HuH-7.5 (cell line): Measurements from ENCODE around the gene IFI27L1.
A peak's percentile ranks its signal among the peaks of the same experiment; 100 is the strongest.

Experiments
- DNase-seq: peaks from one replicate; pipeline ENCODE4 v3.0.0; 2011; ENCODE audit warnings: low spot score

IFI27L1 gene

DNA sequence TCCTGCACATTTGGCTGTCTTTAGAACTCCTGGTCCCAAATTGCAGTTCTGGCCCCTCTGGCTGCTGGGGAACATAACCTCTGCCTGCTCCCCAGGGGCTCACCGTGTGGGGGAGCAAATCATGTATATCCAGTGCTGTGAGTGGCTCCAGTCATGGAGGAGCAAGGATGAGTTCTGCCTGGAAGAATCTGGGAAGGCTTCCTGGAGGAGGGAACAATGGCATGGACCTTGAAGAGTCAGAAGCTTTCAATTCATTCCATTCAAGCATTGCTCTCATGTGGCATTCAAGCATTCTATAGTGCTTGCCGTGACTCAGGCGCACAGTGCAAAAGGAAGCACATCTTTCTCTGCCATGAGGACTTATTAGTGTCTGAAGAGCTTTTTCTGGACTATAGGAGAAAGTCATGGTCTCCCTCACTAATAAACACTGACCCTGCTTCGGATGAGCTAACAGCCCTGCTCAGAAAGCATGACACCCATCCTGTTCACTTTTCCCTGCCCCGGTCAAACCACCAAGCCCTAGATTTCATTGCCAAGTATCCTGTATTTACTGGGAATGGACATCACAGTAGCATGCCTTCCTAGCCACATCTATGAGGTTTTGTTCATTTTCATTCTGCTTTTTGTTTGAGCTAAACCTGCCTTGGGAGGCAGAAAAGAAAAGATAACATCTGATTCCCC is 32.9 kb downstream of the IFI27L1 start:
- DNase-seq = no peak

DNA sequence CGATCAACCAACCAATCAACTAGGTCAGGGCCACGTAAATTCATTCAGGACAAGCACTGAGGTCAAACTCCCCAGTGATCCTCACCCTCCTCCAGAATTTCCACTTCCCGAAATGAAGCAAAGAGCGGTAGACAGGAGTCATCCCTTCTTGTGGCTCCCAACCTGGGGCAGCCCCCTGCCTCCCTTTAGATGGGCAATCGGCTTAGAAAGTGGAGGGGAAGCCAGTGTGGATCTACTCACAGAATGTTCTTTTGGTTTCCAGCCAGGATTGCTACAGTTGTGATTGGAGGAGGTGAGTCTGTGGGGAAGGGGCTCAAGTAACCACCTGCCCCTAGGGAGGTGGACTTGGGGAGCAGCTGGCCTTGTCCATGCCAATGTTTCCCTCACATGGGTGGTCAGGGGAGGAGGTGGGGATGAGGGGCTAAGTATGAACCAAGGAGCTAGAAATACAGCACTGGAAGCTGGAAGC is 33.5 kb downstream of the IFI27L1 start:
- DNase-seq = no peak

DNA sequence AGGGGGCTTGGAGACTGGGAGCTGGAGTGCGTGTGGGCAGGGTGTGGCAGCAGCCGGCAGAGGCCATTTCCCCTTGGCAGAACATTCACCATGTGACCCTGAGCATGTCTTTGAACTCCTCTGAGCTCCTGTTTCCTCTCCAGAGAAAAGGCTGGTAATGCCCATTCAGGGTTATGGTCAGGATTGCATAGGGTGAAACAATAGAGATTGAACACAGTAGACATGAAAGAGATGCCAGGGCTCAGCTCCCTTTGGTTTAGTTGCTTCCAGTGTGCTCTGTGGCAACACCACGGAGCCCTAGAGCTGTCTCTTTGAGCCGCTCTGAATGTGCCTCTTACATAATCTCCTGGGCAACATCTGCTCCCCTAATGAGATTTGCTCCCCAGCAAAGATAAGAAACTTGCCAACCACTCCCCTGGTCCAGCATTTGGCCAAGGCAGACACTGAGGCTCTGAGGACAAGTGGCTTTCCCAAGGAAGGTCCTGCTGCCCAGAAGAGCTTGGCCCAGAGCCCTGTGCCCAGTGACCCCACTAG is 34.0 kb downstream of the IFI27L1 start:
- DNase-seq = no peak

DNA sequence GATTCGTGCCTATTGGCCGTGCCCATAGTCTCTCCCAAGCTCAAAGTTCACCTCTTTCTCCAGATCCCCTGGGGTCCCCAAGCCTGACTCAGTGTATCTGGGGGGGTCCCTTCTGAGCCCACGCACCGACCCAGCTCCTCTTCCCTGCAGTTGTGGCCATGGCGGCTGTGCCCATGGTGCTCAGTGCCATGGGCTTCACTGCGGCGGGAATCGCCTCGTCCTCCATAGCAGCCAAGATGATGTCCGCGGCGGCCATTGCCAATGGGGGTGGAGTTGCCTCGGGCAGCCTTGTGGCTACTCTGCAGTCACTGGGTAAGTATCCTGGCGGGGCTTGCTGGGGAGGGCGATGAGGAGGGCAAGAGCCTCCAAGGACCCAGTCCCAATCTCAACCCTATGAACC is 34.5 kb downstream of the IFI27L1 start:
- no peak for DNase-seq

DNA sequence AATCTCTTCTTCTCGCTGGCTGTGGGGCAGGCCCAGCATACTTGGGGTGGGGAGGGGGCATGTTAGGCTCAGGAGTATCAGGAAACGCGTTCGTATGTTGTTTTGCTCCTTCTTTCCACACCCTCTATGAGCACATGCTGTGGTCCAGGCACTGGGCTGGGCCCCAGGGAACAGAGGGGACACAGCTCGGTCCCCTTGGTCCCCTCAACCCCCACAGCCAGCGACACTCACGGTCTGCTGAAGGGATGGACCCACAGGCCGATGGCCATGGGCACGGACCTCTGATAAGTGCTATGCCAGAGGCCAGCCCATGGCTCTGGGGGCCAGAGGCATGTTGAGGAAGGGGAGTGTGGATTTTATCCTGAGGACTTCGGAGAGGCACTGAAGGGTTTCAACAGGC is 35.6 kb downstream of the IFI27L1 start:
- no peak for DNase-seq

DNA sequence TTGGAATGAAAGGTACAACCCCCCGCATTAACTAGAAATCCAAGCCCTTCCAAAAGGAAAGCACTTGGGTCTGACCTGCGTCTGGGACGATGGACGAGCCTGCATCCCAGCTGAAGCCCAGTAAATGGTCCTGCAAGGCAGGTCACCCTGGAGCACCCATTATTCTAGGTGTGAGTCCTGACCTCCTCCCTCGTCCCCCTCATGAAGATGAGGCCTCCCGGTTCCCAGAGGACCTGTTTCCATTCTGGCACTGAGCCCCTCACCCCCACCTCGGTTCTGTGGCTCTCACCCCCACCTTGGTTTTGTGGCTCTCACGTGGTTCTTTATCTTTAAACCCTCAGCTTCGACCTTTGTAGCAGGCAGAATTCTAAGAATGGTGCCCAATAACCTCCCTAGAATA is 36.7 kb downstream of the IFI27L1 start:
- DNase-seq = no peak

DNA sequence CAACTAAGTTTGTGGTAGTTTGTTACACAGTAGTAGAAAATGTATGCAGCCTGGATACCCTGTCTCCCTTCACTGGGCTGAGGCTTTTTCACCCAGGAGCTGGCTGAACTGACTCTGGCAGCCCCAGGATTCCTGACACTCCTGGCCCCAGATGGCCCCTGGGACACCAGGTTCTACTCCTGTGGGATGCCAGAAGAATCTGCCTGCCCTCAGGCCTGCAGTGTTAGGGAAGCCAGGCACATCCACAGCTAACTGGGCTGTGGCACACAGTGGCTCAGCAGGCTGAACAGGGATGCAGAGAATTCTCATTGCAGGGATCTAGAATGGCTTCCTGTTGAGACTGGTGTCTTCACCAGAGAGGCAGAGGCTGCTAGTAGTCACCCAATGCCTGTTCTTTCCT is 38.0 kb downstream of the IFI27L1 start:
- DNase-seq = no peak

DNA sequence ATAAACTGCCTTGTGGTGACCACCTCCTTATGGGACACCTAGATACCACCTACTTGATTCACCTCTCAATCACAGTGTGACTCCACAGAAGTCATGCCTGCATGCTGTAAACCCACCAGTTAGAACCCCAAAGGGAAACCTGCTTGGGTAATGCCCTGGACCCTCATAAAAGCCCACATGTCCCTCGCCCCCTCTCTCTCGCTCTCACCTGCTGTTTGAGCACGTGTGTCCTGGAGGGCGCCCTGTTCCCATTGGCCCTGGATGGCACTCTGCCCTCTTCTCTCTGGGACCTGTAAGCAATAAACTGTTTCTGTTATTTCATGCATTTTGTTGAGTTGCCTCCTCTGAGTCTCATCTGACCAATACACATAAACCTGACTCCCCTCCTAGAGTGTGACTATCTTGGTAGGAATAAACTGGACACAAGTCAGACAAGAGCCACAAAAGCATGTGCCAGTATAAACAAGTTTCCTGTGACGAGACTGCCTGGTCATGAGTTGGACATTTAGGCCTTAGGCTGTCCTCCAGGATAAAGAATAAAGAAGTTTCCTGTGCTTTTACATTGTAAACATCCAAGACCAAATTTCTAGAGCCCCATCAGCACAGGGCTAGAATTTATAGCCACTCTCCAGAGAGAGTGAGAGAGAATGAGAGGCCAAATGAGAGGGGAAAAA is 39.7 kb downstream of the IFI27L1 start:
- DNase-seq = no peak

DNA sequence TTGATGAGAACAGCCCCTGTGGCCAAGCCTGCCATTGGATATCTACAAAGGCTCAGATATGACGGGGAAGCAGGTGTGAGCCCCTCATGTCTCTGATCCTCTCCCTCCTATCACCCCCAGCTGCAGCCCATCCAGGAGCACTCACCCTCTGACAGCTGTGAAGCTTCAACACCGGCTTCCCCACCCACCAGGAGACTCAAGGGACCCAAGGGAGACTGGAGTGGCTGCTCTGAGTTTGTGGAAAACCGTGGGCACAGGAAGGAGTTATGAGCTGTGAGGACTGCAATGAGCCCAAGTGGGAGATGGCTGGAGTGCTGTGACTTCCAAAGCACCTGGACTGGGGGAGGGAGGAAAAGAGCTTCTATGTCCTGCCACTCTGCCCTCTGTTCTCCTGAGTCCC is 40.4 kb downstream of the IFI27L1 start:
- DNase-seq = no peak

DNA sequence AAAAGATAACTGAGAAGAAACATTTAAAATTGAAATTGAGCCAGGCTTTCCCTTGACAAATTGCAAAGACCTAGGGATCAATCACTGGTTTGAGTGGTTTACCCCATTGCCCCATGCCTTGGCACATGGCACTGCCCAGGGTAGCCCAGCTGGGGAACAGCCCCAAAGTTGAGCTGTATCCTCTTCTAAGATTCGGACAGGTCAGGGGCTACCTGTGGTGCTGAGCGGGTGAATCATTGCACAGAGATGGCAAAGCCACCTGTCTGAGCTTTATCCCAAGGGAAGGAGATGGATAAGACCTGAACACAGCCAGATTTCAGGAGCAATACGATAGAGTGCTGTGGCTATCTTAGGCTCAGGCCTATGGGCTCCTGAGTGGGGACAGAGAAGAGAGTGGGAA is 41.3 kb downstream of the IFI27L1 start:
- DNase-seq = no peak

DNA sequence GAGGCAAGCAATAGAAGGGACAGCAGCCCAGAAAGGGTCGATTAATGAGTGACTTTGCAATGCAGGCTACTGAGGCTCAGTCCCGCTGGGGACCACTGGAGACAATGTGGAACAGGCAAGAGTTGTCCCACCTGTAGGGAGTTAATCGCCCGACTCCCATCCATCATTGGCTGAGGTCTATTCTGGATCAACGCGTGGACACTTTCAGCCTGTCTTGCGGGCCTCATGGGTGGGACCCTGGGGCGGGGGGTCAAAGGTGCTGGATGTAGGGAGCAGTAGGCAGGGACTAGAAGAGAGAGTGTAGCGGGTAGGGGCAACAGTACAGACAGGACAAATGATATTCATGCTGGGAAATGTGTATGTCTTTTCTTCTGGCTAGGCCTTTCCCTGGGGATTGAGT is 42.2 kb downstream of the IFI27L1 start:
- DNase-seq = no peak

DNA sequence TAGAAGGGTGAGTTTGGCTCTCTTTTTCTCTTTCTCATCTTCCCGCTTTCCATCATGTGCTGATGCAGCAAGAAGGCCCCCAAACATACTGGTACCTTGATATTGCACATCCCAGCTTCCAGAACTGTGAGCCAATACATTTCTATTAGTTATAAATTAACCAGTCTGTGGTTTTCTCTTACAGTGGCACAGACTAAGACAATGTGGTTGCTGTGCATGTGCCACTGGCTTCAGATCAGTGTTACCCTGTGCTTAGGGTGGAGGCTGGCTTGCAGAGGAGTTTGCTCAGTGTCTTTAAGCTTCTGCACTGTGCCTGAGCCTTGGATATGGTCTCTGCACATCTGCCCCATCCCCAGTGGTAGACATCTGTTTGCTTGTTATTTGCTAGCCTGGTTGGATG is 42.8 kb downstream of the IFI27L1 start:
- DNase-seq = no peak

DNA sequence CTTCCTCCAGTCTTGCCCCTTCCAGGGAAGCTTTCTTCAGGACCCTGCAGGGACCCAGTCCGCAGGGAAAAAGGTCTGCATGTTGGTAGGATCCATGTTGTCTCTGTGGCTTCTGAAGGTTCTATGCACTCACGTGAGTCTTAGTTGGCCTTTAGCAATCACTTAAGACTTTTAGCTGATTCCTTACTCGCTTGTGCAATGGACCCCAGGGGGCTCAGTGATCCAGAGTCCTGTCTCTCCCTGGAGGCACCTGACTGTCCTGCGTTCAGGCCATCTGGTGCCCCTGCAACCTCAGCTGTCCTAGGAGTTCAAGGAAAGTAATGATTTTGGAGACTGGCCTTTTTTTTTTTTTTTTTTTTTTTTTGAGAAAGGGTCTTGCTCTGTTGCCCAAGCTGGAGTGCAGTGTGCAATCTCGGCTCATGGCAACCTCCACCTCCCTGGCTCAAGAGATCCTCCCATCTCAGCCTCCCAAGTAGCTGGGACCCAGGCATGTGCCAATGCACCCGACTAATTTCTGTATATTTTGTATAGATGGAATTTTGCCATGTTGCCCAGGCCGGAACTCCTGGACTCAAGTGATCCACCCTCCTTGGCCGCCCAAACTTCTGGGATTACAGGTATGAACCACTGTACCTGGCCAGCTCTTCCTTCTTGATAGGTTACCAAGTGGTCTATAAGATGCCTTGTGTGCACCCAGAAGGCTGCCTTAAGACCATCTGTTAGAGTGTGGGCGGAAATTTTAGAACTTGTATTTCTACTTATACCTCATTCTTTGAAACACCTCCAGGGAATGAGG is 43.7 kb downstream of the IFI27L1 start:
- DNase-seq = no peak

DNA sequence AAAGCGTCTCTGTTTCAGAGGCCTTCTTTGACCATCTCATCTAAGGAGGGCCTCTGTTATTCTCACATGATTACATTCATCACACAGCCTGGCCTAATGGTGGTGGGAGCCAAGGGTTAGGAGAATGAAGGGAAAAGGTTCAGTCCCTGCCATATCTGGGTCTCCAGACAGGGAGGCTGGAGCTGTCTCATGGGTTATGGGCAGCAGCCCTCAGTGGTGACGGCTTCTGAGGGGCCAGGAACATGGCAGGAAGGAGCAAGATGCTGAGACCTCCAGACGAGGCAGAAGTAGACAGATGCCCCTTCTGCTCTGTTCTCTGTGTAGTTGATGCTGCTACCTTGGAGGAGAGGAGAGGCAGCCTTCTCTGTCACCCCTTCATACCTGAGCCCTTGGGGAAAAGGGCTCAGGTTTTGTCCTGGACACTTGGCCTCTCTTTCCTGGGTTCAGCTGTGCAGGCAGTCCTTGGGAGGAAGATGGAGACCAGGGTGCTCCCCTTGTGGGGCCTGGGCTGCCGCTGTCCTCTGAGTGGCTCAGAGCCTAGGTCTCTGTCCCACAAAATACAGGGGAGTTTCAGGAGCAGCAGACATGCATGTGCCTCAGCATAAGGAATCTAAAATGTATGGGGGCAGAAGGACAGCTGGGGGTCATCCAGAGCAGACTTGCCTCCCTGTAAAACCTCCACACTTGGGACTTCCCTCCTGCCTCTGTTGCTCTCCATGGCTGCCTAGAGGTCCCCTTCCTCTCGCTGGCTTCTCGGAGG is 44.7 kb downstream of the IFI27L1 start:
- DNase-seq = no peak

DNA sequence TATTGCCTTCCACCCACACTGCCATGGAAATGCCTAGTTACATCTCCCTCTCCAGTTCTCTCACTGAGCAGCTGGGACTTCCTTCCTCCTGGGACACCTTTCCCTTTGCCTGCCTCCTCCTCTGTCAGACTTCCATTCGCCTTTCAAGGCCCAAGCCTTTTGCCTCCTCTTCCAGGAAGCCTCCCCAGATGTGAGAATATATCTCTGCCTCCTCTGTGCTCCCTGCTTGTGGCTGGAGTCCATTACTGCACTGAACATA is 45.2 kb downstream of the IFI27L1 start:
- DNase-seq = no peak

DNA sequence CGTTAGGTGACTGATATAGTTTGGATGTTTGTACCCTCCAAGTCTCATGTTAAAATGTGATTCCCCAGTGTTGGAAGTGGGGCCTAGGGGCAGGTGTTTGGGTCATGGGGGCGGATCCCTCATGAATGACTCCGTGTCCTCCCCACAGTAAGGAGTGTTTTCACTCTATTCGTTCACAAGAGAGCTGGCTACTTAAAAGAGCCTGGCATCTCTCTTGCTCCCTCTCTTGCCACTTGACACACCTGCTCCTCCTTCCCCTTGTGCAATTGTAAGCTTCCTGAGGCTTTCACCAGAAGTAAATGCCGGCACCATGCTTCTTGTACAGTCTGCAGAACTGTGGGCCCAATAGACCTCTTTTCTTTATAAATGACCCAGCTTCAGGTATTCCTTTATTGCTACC is 45.7 kb downstream of the IFI27L1 start:
- no peak for DNase-seq

DNA sequence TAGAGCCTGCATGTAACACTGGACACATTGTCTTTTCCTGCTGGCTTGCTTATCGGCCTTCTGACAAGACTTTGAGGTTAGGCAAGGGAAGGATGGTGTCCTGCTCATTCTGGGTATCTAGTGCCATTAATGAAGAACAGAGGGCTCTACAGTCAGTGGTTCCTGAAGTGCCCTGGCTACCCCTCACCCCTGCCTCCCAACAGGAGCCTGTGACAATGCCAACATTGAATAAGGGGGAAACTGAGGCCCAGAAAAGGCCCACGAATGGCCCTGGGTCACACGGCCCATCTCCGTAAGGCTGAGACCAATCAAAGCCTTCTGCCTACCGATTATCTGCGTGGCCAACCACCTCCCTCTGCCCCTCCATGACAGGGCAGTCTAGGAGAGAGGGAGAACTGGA is 46.2 kb downstream of the IFI27L1 start:
- no peak for DNase-seq

DNA sequence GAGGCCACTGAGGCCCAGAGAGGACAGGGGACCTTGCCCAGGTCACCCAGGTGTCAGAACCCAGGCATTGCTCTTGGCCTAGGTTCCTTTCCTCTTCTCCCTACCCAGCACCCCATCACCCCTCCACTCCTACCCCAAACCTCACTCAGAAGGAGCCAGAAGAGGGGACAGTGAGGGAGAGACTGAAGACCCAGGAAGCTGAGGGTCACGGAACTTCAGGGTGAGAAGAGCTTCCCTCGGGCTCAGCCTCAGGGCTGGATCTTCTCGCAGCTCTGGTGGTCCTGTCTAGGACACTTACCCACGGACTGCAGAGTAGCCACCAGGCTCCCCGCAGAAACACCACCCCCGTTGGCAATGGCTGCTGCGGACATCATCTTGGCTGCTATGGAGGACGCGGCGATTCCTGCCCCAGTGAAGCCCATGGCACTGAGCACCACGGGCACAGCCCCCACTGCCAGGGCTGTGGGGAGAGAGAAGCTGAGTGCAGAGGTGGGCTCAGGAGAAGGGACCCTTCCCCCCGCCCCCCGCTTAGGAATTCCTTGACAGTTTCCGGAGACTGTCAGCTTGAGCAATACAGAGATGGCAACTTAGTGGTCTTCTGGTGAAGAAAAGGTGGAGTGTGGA is 47.2 kb downstream of the IFI27L1 start:
- no peak for DNase-seq

DNA sequence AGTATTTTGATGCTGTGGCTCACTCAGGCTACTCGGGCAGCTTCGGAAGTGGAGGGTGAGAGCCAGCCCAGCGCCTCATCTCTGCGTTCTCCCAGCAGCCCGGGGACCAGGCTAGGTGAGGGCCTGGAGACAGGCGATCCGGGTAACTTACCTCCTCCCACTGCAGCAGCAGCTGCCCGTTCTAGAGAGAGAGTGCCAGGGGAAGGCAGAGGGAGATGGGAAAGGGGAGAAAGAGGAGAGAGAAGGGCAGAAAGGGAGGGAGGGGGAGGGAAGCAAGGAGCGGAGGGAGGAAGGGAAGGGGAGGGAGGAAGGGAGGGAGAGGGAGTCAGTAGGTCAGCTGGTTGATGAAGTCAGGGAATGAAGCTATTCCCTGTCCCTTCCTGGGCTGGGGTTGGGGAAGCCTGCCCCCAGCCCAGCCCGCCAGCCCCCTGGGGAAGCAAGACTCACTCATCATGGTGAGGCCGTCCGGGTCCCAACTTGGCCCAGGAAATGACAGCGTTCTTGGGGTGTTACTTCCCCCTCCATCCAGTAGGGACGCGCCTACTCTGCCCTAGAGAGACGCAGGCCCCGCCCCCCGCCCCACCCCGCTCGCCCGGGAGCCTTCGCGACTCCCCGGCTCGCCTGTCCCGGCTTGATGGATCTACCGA is 48.1 kb downstream of the IFI27L1 start, which contains the start of gene IFI27L2:
Gene IFI27L2 (minus strand): TSS at position 494 of the 647 bp plus-strand sequence. CDS start 40 bp downstream, at position 454.
- DNase-seq = peak; percentile 44

DNA sequence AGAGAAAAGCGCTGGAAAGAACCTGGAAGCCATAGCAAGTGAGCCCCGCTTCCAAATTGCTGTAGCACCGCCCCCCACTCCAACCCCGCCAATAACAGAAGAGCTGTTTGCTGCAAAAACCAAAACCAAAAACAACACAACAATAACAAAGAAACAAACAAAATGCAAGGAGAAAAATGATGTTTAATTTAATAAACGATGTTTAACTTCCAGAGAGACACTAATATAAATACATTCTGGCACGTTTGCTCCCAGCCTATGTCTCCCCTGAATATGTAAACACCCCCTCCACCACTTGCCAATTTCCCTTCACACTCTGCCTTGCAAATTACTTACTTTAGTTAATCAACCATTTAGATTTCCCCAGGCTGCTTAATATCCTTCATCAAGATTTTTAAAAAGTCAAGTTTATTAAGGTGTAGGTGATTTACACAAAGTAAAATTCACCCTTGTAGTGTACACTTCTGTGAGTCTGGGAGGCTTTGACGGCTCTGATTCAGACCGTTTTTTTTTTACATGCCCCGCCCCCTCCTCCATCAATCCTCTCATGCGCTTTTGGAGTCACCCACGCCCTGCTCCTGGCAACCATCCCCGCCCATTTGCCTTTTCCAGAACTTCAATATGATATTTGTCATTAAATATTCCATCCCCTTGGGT is 48.8 kb downstream of the IFI27L1 start:
- no peak for DNase-seq
